ENCODE data around the gene RPS6KA6.

RPS6KA6 gene

DNA sequence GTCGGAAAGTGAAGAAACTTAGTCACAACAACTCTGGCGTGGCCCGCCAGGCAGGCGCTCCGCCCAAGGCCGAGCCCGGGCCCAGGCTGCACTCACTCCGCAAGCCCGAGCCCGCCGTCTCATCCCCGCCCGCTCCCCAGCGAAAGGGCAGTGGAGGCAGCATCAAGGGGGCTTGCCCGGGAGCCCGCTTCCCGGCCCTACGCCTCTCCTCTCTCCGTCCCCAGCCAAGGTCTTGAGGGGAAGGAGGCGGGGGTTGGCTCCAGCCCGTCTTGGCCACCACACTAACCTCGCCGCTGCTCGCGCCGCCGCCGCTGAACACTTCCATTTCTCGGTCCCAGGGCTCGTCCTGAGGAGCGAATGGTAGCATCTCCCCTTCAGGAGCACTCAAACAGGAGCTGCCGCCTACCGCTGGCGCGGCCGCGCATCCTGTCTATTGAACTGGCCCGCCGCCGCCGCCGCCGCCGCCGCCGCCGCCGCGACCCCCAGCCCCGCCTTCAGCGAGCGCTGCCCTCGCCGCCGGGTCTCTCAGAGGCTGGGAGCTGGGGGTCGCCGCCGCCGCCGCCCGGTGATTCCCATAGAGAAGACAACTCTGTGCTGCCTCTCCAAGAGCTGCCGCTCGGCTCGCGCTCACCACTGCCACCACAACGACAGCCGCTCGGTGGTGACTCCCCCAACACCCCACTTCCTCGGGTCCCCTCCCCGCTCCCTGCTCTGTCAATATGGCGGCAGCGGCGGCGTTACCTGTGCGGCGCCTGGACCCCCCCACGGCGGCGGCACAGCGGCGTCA, at the start of gene RPS6KA6:
Gene RPS6KA6 (minus strand): TSS at position 667 of the 787 bp plus-strand sequence. CDS start 300 bp downstream, at position 367.
- peak; percentile 15 for DNase-seq

DNA sequence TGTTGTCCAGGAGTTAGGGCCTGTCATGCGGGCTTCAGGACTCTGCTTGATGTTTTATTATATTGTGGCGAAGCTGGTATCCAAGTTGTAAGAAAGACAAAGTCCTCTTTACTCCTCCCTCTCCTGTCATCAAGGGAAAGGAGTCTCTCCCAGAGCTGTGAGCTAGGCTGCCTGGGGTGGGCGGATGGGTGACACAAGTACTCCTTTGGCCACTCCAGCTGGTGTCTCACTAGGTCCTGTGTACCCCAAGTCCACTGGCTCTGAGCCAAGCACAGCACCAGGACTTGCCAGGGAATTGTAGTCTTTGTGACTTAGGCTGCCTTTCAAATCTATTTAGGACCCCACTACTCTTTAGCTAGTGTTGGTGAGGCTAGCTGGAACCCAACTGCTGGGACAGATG, 36.7 kb upstream of the RPS6KA6 start:
- no peak for DNase-seq

GRCh38 chrX:84223261-84223660, 35.3 kb upstream of the RPS6KA6 start:
- no peak for DNase-seq

DNA sequence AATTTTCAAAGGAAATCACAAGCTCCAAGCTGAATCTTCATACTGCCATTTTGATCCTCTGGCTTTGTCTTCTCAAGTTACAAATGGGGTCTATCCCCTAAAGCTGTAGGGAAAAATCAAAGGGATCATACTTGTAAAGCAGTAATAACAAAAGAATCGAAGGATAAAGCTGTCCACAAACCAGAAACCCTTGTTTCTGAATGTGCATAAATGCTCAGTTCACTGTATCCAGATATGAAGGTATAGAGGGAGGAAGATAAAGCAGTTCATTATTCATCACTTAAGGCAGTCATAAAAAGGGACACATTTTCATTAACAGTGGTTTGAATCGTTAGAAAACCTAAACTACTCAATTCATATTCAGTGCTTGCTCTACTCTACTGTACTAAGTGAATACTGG, 33.2 kb upstream of the RPS6KA6 start:
- no peak for DNase-seq

- no peak for DNase-seq
Observed at GRCh38 chrX:84219551-84219950, 31.6 kb upstream of the RPS6KA6 start.

DNA sequence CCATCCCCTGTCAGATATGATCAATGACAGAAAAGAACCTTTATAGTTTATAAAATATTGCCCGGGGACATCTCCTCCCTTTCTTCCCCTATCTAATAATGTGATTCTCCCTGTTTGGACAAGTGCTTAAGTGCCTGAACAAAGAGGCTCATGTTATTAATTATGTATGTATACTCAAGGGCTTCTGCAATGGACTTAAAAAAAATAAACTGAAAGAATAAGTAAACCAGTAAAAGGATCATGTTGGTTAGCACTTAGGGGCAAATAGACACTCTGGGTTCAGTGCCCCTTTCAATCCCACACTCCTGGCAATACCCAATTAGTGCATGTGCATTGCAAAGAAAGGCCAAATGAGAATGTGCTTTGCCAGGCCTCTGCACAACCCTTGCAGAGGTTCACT, 30.7 kb upstream of the RPS6KA6 start:
- DNase-seq: no peak

DNA sequence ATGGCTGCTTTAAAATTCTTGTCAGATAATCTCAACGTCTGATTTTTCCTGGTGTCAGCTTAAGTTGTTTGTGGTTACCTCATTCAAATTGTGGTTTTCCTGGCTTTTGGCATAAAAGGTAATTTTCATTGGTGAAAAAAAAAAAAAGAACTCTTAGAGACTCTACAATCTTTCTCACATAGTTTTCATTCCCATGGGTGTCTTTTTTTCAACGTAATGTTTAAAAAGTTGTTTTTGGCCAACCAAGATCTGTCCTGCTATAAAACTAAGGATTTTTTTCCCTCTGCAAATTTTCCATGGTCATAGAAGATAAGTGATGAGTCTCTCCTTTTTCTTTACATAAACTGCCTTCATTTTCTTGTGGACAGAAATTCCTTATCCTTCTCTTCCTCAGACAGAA, 28.9 kb upstream of the RPS6KA6 start:
- no peak for DNase-seq

DNA sequence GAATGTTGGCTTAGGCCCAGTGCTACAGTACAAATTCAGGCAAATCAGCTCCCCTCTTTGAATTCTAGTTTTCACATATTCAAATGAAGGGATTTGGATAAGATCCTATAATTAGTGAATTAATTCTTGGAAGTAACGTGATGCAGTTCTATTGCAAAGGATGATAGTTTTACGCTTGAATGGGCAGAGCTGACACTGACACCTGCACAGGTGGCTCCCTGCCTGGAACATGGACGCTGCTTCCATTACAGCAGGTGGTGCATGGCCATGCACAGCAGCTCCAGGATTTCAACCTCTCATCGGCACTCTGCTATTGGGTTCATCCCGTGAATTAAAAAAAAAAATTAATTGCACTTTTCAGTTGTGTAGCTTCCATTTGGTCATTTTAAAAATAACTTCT, 28.4 kb upstream of the RPS6KA6 start:
- no peak for DNase-seq

GRCh38 chrX:84205276-84205675, 17.3 kb upstream of the RPS6KA6 start:
- DNase-seq: no peak

GRCh38 chrX:84199688-84200087, 11.7 kb upstream of the RPS6KA6 start:
- no peak for DNase-seq

DNA sequence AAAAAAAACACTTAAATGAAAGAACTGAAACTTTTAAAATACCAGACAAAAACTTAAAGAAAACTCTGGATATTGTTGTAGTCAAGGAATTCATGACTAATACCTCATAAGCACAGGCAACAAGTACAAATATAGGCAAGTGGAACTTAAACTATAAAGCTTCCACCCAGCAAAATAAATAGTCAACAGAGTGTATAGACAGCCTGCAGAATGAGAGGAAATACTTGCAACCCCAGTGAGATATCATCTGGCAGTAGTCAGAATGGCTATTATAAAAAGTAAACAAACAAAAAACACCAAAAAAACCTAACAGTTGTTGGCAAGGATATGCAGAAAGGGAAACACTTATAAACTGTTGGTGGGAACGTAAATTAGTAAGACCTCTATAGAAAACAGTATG, 9.6 kb upstream of the RPS6KA6 start:
- DNase-seq: no peak

DNA sequence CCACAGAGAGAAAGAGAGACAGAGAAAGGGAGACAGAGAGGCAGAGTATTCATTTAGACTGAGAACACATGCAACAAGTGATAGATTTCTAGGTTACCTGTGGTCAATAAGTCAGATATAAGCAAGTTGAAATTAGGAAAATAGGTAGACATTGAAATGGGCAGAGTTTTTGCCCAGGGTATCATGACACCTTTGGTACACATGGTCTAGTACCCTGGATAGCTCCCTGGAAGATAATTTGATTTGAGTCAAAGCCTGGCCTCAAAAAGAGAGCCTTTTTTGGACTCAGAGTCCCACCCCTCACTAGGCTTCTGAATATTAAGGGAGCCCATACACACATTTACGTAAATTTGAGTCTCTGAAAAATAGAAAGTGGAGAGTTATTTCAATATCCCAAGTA, 4.0 kb upstream of the RPS6KA6 start:
- peak; percentile 0 for DNase-seq

DNA sequence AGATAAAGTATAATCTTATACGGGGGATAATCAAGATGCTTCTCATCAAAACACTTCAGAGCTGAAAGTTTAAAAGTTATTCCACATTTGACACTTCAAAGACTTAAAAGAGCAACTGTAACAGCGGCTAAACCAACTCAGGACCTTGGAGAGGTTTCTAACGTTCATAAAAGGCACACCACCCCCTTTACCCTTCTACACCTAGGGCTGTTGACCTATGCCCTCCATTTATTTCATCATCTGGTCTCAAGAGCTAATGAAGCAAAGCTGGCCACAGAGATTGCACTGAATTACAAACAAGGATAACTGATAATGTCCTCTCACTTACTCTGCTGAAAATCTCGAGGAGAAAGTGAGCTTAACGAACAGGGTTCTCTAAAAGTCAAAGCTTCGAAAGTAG, 1.1 kb upstream of the RPS6KA6 start:
- no peak for DNase-seq

- peak; percentile 41 for DNase-seq
Observed at GRCh38 chrX:84188320-84188834, 378 bp upstream of the RPS6KA6 start.

DNA sequence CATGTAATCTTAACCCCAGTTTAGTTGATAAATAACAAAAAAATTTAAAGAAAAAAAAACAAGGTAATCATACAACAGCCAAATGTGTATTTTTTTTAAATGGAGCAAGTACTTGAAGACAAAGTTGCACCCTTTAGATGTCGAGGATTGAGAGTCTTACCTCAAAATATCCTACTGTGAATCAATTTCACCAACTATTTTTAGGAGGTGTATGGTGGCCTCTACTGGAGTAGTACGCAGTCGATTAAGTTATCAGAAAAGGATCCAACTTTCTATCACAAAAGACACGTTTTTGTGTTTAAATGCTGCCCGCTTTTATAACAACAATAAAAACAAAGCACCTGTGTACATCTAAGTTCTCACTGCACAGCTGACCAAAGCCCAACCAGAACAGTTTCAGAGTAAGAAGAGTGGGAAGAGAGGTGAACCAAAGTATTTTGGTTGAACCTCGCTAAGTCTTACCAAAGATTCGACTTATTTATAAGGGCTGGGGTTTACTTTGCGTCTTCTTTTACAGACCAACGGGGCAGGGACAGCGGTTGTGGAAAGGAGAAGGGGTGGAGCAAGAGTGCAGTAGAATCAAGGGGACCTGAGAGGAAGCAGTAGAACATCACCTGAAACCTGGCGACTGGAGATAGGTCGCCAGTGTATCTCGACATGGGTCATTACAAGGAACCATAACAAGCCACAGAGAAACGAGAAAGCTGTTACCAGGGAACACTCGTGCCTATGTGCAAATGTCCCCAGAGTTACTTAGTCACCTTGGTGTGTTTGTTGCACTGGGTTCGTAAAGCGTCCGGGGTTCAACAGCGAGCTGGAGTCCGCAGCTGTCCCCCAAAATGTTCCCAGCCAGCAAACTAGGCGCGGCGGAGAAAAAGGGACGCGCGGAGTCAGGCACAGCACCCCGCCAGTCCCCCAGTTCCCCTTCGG, 1.1 kb downstream of the RPS6KA6 start:
- DNase-seq: peak; percentile 4

GRCh38 chrX:84182516-84182915, 5.5 kb downstream of the RPS6KA6 start:
- DNase-seq: no peak

- no peak for DNase-seq
Observed at GRCh38 chrX:84175958-84176357, 12.0 kb downstream of the RPS6KA6 start.

GRCh38 chrX:84175274-84175673, 12.7 kb downstream of the RPS6KA6 start:
- no peak for DNase-seq

- no peak for DNase-seq
Observed at GRCh38 chrX:84174348-84174747, 13.7 kb downstream of the RPS6KA6 start.

DNA sequence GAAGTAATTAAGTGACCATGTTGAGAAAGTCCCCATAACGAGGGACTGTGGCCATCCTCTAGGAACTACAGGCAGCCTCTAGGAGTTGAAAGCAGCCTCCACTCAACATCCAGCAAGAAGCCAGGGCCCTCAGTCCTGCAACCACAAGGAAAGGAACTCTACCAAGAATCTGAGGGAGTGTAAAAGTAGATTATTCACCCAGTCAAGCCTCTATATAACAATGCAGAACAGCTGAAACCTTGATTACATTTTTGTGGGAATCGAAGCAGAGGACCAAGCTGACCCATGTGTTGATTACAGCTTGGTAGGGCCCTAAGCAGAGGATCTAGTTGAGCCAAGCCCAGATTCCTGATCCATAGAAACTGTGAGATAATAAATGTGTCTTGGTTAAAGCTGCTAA, 17.1 kb downstream of the RPS6KA6 start:
- DNase-seq: no peak

DNA sequence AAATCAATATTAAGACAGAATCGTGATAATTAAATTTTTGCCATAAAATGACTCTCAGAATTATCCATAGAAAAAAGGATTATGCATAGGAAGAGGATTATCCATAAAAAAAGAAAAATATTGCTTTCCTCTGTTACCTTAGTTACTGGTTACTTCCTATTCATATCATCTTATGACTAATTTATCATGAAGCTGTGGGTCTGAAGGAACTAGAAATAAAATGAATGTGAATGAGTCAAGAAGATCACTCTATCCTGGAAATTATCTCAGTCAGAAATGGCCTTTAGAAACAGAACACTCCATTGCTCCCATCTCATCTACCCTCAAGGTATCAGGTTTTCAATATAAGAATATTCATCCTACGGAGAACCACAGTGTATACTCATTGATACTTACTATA, 19.4 kb downstream of the RPS6KA6 start:
- DNase-seq: no peak

DNA sequence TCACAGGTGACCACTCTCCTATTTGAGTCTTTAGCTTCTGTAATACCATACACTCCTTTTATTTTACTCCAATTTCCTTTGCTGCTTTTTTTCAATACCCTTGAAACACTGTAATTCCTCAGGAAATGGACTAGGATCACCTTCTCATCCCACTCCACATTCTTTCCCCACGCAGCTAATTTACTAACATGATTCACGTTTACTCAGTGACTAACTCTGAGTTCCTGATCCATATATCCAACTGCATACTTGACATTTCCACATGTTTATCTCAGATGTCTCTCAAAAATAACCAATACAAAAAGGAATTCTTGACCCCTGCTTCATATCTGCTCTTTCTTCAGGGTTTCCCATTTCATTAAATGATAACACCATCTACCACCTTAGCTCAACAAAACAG, 19.9 kb downstream of the RPS6KA6 start:
- DNase-seq: no peak

GRCh38 chrX:84165711-84166110, 22.3 kb downstream of the RPS6KA6 start:
- no peak for DNase-seq

GRCh38 chrX:84162401-84162800, 25.6 kb downstream of the RPS6KA6 start:
- DNase-seq: no peak
